ENCODE results near the gene ADNP2. TPM values are rescaled to one million over a fixed set of nuclear protein-coding genes. Genes with fewer than 3 reads are reported as not detected.

Gene ADNP2
- total RNA-seq, 1 donor from 2014 or later = 10.0 TPM

DNA sequence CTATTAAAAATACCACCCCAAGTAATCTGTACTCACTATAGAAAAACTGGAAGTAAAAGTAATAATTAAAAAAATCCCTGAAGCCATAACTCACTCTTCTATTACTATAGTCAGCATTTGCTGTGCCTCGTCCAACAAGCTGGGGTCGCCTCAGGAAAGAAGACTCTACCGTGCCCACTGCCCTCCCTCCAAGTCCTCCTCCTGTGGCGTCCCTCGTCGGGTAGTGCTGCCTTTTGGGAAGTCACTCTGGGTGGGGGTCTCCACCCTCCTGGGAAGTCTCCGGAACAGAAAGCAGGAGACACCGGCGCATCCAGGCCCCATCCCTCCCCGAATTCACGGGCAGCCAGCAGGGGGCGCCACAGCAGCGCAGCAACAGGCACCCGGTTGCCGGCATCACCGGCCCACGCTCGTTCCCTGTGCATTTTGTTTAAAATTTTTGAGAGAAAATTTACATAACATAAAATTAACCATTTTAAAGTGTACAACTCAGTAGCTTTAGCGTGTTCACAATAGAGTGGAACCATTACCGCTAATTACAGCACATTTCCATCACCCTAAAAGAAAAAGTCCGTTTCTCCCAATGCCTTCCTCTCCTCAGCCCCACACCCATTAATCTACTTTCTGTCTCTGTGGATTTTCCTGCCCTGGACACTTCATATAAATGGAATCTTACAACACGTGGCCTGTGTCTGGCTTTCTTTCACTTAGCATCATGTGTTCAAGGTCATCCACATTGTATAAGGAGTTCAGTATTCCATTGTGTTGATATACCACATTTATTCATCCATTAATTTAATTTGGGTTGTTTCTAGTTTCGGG lies 62.2 kb downstream of the ADNP2 start:
- no peak for DNase-seq (ENCODE audit: low read depth)

GRCh38 chr18:80172056-80172455 lies 63.0 kb downstream of the ADNP2 start:
- DNase-seq (ENCODE audit: low read depth) = no peak

GRCh38 chr18:80173060-80173459 lies 64.0 kb downstream of the ADNP2 start:
- no peak for DNase-seq (ENCODE audit: low read depth)

GRCh38 chr18:80175451-80176204 lies 66.6 kb downstream of the ADNP2 start:
- no peak for DNase-seq (ENCODE audit: low read depth)

DNA sequence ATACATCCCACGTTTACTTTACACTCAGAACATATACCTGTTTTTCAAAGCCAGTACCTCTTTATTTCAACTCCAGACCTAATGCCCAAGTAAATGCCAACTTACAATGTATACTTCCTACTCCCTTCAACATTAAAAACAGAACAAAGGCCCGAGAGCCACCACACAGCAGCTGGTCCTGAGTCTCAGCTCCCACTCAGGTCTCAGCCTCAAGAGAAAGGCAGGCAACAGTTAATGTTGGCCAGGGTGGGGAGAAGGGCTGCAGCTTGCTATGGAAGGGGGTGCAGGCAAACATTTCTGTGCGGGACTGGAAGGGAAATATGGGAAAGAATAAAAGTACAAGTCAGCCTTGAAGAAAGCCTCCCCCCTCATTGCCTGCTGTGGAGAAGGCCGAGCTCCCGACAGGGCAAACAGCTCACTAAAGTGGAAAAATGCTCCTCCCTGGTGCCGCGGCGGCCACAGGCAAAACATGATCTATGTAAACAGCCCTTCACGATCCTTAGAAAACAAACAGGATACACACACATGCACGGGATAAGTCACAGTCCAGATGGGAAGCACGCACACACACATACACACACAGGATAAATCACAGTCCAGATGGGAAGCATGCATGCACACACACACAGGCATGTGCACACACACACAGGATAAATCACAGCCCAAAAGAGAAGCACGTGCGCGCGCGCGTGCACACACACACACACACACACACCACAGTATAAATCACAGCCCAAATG lies 67.4 kb downstream of the ADNP2 start:
- no peak for DNase-seq (ENCODE audit: low read depth)

GRCh38 chr18:80177128-80177527 lies 68.1 kb downstream of the ADNP2 start:
- no peak for DNase-seq (ENCODE audit: low read depth)

DNA sequence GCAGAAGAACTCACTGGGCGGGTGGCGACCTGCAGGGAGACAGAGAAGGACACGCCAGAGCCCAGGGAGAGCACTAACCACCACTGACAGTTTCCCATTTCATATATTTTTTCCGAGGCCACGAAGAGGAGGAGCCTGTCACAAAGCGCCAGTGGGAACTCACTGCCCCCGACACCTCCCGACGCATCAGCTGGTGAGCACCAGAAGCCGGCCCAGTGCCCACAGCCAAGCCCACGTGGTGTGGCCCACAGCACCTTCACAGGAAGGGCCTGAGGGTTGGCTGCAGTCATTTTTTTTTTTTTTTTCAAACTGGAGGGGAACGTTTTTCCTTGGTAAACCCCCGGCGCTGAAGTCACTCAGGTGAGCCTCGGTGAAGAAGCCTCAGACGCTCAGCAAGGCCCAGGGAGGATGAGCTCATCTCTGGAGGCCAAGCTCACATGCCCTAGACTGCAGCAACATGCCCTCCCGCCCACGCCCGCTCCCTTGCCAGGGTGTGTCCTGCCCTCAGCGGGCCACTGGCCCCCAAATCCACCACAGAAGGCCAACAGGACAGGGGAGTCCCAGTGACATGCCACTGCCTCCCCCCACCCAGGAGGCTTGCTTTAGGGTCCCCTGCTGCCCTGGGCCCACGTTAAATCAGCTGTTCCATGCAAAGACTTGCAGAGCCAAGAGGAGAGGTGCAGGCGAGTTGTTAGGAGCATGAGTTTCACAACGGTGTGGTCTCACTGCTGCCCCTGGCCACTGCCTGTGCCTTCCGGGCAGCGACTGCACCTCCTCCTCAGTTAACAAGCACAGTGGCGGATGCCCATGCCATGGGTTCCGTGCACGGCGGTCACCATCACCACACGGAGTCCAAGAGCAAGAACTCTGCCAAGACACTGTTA lies 70.1 kb downstream of the ADNP2 start:
- no peak for DNase-seq (ENCODE audit: low read depth)

DNA sequence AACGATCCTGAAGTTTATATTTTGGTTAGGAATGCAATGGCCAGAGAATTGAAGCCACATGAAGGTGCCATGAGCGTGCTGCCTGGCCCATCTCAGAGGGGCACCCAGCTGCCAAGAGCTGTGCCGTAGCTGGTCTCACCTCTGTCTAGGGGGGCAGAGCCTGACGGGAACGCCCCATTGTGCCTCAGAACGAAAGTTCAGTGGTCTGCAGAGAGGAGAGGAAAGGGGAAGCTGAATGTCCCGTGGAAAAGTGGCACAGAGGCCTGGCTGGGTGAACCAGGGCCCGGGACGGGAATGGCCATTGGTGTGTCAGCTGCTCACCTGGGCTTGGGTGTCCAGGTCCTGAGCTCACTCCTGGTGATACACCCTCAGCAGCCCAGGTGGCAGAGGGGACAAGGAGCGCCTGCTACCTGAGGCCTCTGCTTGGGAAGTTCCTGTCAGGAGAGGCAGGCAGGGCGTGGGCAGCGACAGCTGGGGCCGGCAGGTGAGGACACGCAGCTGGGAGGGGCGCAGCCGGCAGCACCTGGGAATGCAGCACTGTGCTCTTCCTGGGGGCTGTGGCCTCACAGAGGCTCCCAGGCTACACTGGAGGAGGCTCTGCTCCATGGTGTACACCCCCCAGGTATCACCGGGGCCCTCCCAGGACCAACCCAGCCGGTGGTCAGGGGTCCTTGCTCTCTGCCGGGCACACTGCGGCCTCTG lies 70.9 kb downstream of the ADNP2 start:
- no peak for DNase-seq (ENCODE audit: low read depth)

- no peak for DNase-seq (ENCODE audit: low read depth)
Measured at GRCh38 chr18:80180778-80181564, 71.9 kb downstream of the ADNP2 start.

DNA sequence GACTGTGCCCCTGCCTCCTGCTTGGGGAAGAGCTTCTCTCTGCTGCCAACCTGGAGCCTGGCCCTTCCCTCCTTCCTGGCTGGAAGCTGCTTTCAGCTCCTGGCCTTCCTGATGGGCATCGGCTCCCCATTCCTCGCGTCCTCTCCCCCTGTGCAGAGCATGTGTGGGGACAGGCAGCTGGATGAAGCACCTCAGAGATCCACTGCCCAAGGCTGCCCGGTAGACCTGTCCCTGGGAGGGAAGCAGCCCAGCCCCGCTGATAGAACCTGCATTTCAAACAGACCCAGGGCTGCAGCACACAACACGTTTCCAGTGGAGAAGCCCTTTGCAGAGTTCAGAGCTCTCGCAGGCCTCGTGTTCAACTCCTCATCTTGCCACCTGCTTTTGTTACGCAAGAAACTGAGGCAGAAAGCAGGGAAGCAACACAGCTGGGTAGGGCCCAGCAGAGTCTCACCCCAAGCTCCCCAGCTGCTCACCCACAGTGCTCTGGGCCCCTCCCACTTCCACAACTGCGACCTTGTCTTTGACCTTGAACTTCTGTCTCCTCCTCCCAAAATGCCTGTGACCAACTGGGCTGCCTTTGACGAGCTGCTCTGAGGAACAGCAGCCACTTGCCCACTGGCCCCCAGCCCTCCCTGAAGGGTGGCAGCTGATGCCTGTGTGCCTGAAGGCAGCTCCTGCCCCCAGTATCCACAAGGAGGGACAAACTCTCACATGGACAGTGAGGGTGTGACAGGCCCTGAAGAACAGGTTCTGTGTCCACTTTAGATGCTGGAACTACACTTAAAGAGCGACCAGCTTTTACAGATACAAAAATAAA lies 72.8 kb downstream of the ADNP2 start:
- peak; percentile 51 for DNase-seq (ENCODE audit: low read depth)

GRCh38 chr18:80182855-80183254 lies 73.8 kb downstream of the ADNP2 start:
- DNase-seq (ENCODE audit: low read depth) = no peak

GRCh38 chr18:80183273-80184050 lies 74.4 kb downstream of the ADNP2 start:
- DNase-seq (ENCODE audit: low read depth) = no peak

- no peak for DNase-seq (ENCODE audit: low read depth)
Measured at GRCh38 chr18:80184243-80184772, 75.2 kb downstream of the ADNP2 start.

GRCh38 chr18:80185545-80185944 lies 76.5 kb downstream of the ADNP2 start:
- DNase-seq (ENCODE audit: low read depth) = no peak

DNA sequence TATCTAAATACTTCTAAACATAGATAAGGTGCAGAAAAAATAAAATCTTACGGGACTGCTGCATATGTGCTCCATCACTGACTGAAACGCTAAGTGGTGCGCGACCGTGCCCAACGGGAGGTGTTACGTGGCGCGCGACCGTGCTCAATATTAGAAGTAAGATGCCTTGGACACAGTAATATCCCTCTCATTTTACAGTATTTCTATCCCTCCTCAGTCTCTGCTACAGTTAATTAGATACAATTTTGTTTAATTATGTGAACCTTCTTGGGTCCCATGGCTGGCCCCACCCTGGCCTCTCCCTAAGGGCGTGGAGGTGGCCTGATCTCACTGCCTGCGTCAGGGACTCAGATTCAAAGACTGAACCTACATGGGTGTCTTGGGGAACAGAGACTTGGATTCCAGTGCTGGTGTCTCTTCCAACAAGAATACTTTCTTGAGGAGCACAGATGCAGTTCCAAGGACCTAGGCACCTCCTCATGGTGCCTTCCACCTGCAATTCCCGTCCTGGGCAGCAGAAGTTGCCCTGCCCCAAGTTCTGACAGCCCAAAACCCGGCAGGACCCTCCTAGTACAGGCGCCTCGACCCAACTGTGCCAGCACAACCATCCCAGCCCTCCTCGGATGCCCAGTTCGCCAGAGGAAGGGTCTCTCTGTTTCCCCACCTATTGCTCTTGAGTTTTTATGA lies 79.0 kb downstream of the ADNP2 start:
- no peak for DNase-seq (ENCODE audit: low read depth)

DNA sequence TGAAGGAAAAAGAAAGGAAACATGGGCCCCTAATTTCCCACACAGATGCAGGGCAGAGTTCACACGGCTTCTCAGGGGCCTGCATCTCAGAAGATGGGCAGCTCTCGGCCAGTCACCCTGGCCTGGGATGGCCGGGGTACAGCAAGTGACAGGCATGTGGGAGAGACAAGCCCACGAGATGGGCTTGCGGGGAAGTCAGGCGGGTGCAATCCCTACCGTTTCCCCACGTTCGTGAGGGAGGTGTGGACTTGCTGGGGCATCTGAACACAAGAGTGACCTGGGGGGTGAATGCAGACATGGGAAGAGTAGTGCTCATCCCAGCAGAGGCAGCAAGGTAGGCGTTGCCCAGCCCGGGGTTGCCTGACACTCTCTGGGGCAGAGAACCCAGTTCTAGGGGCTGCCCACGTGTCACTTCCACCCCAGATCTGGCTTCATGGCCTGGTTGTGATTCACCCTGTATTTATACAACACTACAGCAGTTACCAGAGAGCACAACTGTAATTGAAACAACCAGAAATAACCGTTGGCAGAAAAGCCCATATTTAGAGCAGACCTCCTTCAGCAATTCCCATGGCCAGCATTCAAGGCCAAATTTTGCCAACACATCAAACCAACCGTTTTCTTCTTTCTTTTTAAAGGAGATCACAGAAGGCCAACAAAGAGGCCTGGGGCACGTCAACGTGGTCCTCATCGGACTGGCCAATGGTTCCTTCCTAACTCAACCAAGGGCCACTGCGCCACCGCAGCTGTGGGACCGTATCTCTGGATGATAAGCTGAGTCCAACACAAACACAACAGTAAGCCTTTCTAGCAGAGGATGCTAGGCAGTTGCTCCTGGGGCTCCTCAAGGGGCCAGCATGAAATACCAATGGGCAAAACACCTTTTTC lies 79.8 kb downstream of the ADNP2 start:
- DNase-seq (ENCODE audit: low read depth) = no peak

Data from myocyte (in vitro differentiated cells).